Neutrophil (primary cell): Measurements from ENCODE around the gene ARAP1.

Experiments used
- H3K27ac ChIP-seq: fragments of 200-600 bp; sonication (generic); 2 replicates; pipeline ENCODE4 v1.5.1; 2016; ENCODE audit warnings: mild to moderate bottlenecking, moderate library complexity
- H3K27me3 ChIP-seq: fragments of 200-600 bp; sonication (generic); 2 replicates; pipeline ENCODE4 v1.6.0; 2016; ENCODE audit warnings: mild to moderate bottlenecking
- H3K36me3 ChIP-seq: fragments of 200-600 bp; sonication (generic); 2 replicates; pipeline ENCODE4 v1.5.1; 2017
- H3K4me1 ChIP-seq, 2 experiments: fragments of 200-600 bp in 1 of 2; sonication (generic) in 1 of 2; 1 replicate in 1 of 2; 2 replicates in 1 of 2; pipeline versions ENCODE4 v1.5.1 to v1.6.1; 2013 to 2016; ENCODE audit warnings: low read depth in 1 of 2, low read length in 1 of 2, mild to moderate bottlenecking in 1 of 2, moderate library complexity in 1 of 2; ENCODE audit not compliant: control insufficient read depth in 1 of 2, insufficient read depth in 1 of 2
- H3K4me3 ChIP-seq, 2 experiments: fragments of 200-600 bp in 1 of 2; sonication (generic) in 1 of 2; 1 replicate in 1 of 2; 2 replicates in 1 of 2; pipeline ENCODE4 v1.5.1; 2013 to 2016; ENCODE audit warnings: low read depth in 1 of 2, low read length in 1 of 2, mild to moderate bottlenecking in 1 of 2, moderate library complexity in 1 of 2
- H3K9me3 ChIP-seq: fragments of 200-600 bp; sonication (generic); 2 replicates; pipeline ENCODE4 v1.5.1; 2016
- TF ChIP-seq, protein P1 (sequence below): fragments of 200-600 bp; sonication (generic); IDR thresholded peaks from 2 replicates; pipeline ENCODE4 v1.5.1; 2016; ENCODE audit warnings: antibody characterized with exemption

ARAP1 gene

DNA sequence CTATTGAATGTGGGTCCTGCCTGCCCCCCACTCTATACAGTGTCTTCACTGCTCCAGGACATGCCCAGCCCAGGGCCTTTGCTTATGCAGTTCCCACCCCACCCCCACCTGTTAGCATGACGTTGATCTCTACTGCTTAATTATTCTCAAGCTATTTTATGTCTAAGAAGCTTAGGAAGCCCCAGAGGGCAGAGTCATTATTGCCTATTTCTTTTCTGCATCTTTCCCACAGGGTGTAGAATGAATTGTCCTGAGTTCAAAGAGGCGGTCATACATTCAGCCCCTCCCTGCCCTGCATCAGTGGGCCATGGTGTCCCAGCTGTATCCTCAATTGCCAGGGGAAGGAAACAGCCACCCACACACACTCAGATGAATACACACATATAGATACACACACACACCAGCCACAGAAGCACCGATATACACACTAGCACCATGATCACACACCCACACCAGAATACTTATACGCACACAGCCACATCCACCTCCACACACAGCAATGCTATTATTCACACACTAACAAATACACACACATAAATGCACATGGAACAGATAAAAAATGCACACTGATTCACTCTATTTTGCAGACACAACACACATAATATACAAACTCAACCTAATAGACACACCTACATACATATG lies 79.5 kb downstream of the ARAP1 start:
- H3K36me3 ChIP-seq: no peaks in the 10 kb centered on the region
- TF ChIP-seq, protein P1, sequence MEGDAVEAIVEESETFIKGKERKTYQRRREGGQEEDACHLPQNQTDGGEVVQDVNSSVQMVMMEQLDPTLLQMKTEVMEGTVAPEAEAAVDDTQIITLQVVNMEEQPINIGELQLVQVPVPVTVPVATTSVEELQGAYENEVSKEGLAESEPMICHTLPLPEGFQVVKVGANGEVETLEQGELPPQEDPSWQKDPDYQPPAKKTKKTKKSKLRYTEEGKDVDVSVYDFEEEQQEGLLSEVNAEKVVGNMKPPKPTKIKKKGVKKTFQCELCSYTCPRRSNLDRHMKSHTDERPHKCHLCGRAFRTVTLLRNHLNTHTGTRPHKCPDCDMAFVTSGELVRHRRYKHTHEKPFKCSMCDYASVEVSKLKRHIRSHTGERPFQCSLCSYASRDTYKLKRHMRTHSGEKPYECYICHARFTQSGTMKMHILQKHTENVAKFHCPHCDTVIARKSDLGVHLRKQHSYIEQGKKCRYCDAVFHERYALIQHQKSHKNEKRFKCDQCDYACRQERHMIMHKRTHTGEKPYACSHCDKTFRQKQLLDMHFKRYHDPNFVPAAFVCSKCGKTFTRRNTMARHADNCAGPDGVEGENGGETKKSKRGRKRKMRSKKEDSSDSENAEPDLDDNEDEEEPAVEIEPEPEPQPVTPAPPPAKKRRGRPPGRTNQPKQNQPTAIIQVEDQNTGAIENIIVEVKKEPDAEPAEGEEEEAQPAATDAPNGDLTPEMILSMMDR: no peak
- H3K27me3 ChIP-seq: peaks cover 100% of the 10 kb centered on the region
- H3K27ac ChIP-seq: no peak overlapping the region
- H3K4me3 ChIP-seq: no peak overlapping the region
- H3K9me3 ChIP-seq: no peaks in the 10 kb centered on the region
- no peaks in the 10 kb centered on the region for H3K4me1 ChIP-seq

DNA sequence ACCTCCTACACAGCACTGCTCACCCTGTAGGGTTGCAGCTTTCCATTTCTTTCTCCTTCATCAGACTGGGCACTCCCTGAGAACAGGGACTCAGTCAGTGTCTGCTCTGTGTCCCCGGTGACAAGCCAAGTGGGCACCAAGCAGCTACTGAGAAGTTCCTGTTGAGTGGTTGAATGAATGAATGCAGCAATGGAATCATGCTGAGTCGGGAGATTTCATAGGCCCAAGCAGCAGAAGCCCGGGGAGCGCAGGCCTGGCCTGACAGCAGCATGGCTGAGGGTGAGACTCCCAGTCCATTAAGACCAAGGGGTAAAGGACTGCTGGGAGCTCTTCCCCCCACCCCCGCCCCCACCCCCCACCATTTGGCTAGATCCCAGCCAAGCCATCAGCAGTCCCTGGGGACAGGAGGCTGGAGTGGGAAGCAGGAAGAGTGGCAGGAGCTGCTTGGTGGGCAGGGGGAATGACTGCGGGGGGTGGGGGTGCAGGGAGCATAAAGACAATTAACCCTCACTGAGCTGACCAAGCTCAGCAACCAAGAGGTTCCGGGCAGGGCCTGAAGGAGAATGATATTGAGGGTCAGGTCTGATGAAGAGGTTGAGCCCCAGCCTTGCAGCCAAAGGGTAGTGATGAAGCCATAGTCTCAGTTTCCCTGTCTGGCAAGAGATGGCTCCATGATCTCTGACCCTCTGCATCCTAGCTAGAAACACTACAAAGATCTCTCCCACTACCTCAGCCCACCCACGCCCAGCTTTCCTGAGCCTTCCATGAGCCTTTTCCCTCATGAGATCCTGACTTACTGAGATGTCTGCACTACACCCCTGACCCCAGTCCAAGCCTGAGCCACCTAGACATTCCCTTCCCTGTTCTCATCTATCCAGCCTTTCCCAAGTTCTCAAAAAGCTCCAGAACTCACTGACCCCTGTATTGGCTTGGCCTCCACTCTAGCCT lies 80.8 kb downstream of the ARAP1 start:
- Histone ChIP-seq H3K27ac (no peak overlapping the region), H3K27me3 (peaks cover 92% of the 10 kb centered on the region), H3K9me3 (peaks cover 4% of the 10 kb centered on the region), H3K36me3 (no peaks in the 10 kb centered on the region), H3K4me1 (no peaks in the 10 kb centered on the region), H3K4me3 (no peak overlapping the region)
- TF ChIP-seq, protein P1: no peak

DNA sequence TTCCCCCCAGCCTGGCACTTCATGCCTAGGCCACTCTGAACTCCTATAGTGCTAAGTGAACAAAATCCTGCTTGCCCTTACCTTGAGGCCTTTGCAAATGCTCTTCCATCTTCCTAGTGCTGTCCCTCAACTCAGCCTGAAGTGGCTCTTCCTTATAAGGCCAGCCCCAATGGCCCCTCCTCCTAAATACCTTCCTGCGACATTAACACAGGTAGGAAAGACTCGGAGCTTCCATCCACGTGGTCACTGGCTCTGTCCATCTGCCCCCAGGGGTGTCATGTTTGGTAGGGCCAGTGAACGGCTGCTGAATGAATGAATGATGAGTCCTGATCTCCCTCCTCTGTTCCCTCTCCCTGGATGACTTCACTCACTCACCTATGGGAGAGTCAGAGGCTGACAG lies 82.2 kb downstream of the ARAP1 start:
- peaks cover 92% of the 10 kb centered on the region for H3K27me3 ChIP-seq
- no peak overlapping the region for H3K4me3 ChIP-seq
- no peak overlapping the region for H3K27ac ChIP-seq
- no peaks in the 10 kb centered on the region for H3K36me3 ChIP-seq
- H3K4me1 ChIP-seq: no peaks in the 10 kb centered on the region
- H3K9me3 ChIP-seq: peaks cover 4% of the 10 kb centered on the region
- TF ChIP-seq, protein P1: no peak

DNA sequence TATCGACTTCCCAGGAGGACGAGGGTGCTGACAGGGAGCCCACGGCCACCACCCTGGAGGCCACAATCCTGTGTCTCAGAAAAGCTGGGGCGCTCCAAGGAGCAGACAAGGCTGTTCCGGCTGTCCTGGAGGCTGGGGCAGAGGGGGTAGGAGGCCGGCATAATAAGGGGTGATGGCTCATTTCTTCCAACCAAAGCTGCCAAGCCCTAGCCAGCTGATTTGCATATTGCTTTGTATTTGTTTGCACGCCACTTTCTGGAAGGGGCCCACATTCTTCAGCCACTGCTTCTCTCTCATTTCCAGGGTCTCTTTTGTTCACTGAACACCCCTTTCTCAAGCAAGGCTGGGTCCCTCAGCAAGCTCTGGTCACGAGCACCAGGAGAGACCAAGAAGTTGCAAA lies 82.7 kb downstream of the ARAP1 start:
- Histone ChIP-seq H3K27me3 (peaks cover 91% of the 10 kb centered on the region), H3K4me1 (no peaks in the 10 kb centered on the region), H3K27ac (no peak overlapping the region), H3K36me3 (no peaks in the 10 kb centered on the region), H3K9me3 (peaks cover 4% of the 10 kb centered on the region), H3K4me3 (no peak overlapping the region)
- TF ChIP-seq, protein P1: no peak

DNA sequence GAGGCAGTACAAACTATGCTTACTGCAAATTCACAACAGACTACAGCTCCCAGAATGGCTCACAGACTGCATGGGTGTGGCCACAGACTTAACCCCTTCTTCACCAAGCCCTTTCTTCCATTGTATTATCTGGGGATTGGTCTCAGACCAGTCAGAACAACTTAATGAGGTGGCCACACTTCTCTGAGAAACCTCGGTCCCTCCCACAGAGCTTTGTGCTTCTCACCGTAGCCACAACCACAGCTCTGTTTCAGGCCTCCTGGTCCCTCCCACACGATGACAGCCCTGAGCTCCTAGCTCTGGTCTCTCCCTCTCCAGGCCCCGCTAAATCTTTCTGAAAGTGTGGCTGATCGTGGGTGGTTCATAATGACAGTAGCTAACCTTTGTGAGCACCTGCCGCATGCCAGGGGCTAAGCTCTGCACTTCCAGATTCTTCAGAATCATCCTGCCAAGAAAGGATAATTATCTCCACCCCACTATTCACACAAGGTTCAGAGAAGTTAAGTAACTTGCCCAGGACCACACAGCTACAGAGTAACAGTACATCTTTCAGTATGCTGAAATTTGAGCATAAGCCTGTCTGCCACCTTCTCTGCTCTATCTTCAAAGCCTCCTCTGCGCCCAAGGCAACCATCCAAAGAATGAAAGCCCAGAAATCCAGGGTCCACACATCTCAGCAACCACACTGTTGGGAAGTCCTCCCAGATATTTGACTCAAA lies 83.4 kb downstream of the ARAP1 start:
- H3K36me3 ChIP-seq: no peaks in the 10 kb centered on the region
- H3K4me1 ChIP-seq: no peaks in the 10 kb centered on the region
- no peak overlapping the region for H3K27ac ChIP-seq
- H3K4me3 ChIP-seq: no peak overlapping the region
- H3K9me3 ChIP-seq: peaks cover 4% of the 10 kb centered on the region
- TF ChIP-seq, protein P1: no peak
- H3K27me3 ChIP-seq: peaks cover 84% of the 10 kb centered on the region
